Upper lobe of left lung (tissue), 4 donors: ENCODE measurements around the gene PLA2G4D.

Experiments
- POLR2A ChIP-seq, 4 donors: fragments of 450-650 bp; IDR thresholded peaks; one replicate each; pipeline ENCODE4 v1.5.1; 2016 to 2017; ENCODE audit warnings: antibody characterized with exemption in 4 of 4, mild to moderate bottlenecking in 2 of 4
- POLR2AphosphoS5 ChIP-seq, 2 donors: sonication (generic); formaldehyde crosslinking; IDR thresholded peaks; one replicate each; pipeline ENCODE4 v1.5.1; 2017; ENCODE audit warnings: antibody characterized with exemption in 2 of 2
- TF ChIP-seq, protein P1 (sequence below), 6 experiments: fragments of 450-650 bp in 4 of 6; fragments of 200-600 bp in 2 of 6; sonication (generic) in 2 of 6; IDR thresholded peaks; one replicate each; pipeline ENCODE4 v1.5.1; 2016 to 2019; ENCODE audit warnings: antibody characterized with exemption in 6 of 6

DNA sequence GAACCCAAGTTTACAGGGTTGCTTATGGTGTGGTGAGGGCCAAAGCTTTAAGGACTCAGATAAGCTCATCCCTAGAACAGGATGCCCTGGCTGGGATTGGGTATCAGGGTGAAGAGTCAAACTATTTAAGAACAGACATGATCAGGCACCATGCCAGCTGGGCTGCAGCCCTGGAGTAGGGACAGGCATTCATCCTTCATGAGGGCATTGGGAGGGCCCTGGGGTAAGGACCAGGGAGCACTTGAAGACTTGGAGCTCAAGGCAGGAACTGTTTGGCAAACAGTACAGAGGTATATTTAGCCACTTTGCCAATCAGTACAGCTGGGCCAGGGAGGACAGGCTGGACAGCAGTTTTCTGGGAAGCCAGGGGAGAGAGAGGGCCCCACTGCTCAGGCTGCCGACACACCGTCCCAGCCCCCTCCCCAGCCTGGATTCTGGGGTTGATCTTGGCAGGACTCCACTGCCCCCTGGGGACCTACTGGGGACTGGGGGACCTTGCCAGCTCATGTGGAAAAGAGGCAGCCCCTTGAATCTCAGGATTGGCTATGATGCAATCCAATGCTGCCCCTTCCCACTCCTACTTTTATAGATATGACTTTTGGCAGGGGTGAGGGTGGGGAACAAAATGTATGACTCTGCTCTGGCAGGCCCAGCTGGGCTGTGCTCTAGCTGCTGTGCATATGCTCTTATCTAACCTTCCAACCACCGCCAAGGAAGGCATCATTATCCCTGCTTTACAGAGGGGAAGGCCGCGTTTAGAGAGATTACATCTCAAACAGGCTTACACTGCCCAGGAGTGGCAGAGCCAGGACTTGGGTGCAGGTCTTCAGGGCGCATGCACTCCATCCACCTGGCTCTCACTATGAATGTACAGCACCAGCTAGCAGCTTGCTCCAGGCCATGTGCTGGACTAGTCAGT lies 75.8 kb downstream of the PLA2G4D start:
- TF ChIP-seq, protein P1, sequence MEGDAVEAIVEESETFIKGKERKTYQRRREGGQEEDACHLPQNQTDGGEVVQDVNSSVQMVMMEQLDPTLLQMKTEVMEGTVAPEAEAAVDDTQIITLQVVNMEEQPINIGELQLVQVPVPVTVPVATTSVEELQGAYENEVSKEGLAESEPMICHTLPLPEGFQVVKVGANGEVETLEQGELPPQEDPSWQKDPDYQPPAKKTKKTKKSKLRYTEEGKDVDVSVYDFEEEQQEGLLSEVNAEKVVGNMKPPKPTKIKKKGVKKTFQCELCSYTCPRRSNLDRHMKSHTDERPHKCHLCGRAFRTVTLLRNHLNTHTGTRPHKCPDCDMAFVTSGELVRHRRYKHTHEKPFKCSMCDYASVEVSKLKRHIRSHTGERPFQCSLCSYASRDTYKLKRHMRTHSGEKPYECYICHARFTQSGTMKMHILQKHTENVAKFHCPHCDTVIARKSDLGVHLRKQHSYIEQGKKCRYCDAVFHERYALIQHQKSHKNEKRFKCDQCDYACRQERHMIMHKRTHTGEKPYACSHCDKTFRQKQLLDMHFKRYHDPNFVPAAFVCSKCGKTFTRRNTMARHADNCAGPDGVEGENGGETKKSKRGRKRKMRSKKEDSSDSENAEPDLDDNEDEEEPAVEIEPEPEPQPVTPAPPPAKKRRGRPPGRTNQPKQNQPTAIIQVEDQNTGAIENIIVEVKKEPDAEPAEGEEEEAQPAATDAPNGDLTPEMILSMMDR (IDR thresholded peaks at IDR 0.05), result no peak
- TF ChIP-seq POLR2A (IDR thresholded peaks at IDR 0.05), result no peak
- TF ChIP-seq POLR2AphosphoS5 (IDR thresholded peaks at IDR 0.05), result no peak
